Gastrocnemius medialis (tissue), 4 donors: ENCODE measurements around the gene DAPK3. TPM values are rescaled to one million over a fixed set of nuclear protein-coding genes. Genes with fewer than 3 reads are reported as not detected.
"Not testable (repeated sequence)": the region's sequence is repeated elsewhere in the genome, so short reads cannot be mapped to it uniquely, and the experiment has no call there.

Experiments
- ATAC-seq, 2 donors: fragments of 150-250 bp; one replicate each; pipeline ENCODE4 v1.9.1; 2016
- DNase-seq, 2 donors: peaks; one replicate each; pipeline ENCODE4 v3.0.0-alpha.2; 2019
- H3K27ac ChIP-seq, 4 donors: fragments of 200-600 bp; sonication (generic); 1 replicate in 1 of 4; 2 replicates in 3 of 4; pipeline ENCODE4 v1.5.1; 2016 to 2018; ENCODE audit warnings: mild to moderate bottlenecking in 2 of 4, moderate library complexity in 1 of 4
- H3K27me3 ChIP-seq, 3 donors: fragments of 200-600 bp; sonication (generic) in 2 of 3; 1 replicate in 1 of 3; 2 replicates in 2 of 3; pipeline versions ENCODE4 v1.5.1 to v1.6.0; 2016 to 2019; ENCODE audit warnings: mild to moderate bottlenecking in 1 of 3, moderate library complexity in 1 of 3
- H3K36me3 ChIP-seq, 2 donors: fragments of 200-600 bp; sonication (generic) in 1 of 2; one replicate each; pipeline ENCODE4 v1.5.1; 2017 to 2018
- H3K4me1 ChIP-seq, 2 donors: fragments of 200-600 bp; sonication (generic) in 1 of 2; one replicate each; pipeline ENCODE4 v1.5.1; 2016 to 2017; ENCODE audit warnings: mild to moderate bottlenecking in 2 of 2
- H3K4me3 ChIP-seq, 4 donors: fragments of 200-600 bp; sonication (generic) in 3 of 4; 1 replicate in 1 of 4; 2 replicates in 3 of 4; pipeline ENCODE4 v1.5.1; 2016 to 2019; ENCODE audit warnings: mild to moderate bottlenecking in 2 of 4
- H3K9me3 ChIP-seq, 3 donors: fragments of 200-600 bp; sonication (generic) in 2 of 3; 1 replicate in 1 of 3; 2 replicates in 2 of 3; pipeline ENCODE4 v1.5.1; 2016 to 2019
- CTCF ChIP-seq, 5 experiments: fragments of 450-650 bp in 3 of 5; fragments of 200-600 bp in 2 of 5; sonication (generic) in 2 of 5; IDR thresholded peaks in 4 of 5; conservative IDR thresholded peaks in 1 of 5; 1 replicate in 4 of 5; 2 replicates in 1 of 5; pipeline ENCODE4 v1.5.1; 2016 to 2019; ENCODE audit warnings: antibody characterized with exemption in 5 of 5, mild to moderate bottlenecking in 3 of 5, moderate library complexity in 3 of 5
- POLR2A ChIP-seq, 2 donors: fragments of 450-650 bp; IDR thresholded peaks; one replicate each; pipeline ENCODE4 v1.6.1; 2017; ENCODE audit warnings: antibody characterized with exemption in 2 of 2, mild to moderate bottlenecking in 2 of 2, moderate library complexity in 2 of 2
- in situ Hi-C, 4 donors: fragments of 200-750 bp; cut with MboI; loops; one replicate each; pipeline versions ENCODE4 v1.15.0 to v1.8.0; 2017; ENCODE audit warnings: low sequenced_read_pairs in 4 of 4
- intact Hi-C: fragments of 100-400 bp; cut with DNase I; formaldehyde crosslinking; loops from one replicate; pipeline ENCODE4 v1.15.1; 2023; ENCODE audit warnings: low total_unique reads
- total RNA-seq, 4 donors: library from RNA; depleted of rRNA; stranded (reverse); fragments of >200 nt; gene quantifications; one replicate each; pipeline versions ENCODE4 v1.1.0 to v1.2.3, GENCODE V29; 2016

Gene DAPK3
- total RNA-seq, 4 donors from 2014 or later, result 61.3 to 135 (median 115) TPM

DNA sequence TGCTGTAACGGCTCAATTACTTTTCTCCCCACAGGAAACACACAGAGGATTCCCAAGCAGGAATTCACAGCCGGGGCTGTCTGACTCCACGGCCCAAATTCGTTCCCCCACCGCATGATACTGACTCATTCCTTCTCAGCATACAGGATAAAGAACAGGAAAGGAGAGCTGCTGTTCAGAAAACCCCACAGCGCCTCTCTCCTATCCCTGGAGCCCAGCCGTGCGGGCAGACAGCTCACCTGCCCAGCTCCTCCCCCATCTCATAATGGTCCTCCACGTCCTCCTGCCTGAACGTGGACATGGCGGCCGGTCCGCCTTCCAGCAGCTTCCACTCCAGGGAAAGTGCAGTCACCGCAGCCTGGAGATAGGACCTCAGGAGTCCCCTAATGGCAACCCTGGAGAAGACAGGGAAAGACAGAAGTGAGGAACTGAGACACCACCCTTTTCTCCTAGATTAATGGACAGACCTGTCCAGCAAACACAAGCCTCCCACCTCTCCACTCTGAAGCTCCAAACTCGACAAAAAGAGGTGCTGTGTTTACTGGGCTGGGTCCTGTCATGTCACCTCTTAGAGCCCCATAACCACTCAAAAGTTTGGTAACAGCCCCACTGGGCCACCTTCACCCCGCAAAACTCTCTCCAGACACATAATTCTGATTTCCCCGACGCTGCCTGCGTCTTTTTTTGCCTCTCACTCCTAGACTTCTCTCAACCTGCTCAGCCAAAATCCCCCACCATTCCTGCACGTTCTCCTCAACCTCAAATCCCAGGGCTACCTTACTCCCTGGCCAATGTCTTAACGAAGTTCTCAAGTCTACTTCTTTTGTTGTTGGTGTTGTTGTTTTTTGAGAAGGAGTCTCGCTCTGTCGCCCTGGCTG, 1.2 kb downstream of the DAPK3 start:
- Histone ChIP-seq H3K36me3 (peaks cover 0 to 25% of the 10 kb centered on the region in 2 donors), H3K4me3 (peak overlapping the region; percentile 79 to 98 (median 90)), H3K27ac (peak overlapping the region; percentile 97 to 100 (median 98)), H3K4me1 (peaks cover 42% of the 10 kb centered on the region in 2 donors), H3K9me3 (no peaks in the 10 kb centered on the region), H3K27me3 (no peaks in the 10 kb centered on the region)
- ATAC-seq (peak; percentile 44 to 68), DNase-seq (peak; percentile 75 to 87)
- in situ Hi-C loops (no loop called here), intact Hi-C loops (loop anchor here (2.0 to 10.0 kb wide), 2 partner anchors 15 to 1805 kb away; partner anchors contain the start of gene DOT1L)
- TF ChIP-seq POLR2A (IDR thresholded peaks at IDR 0.05), result peak; percentile 71 to 85
- peak in 3 of 5 experiments; percentile 12 to 27 (median 14) for TF ChIP-seq CTCF (IDR thresholded peaks at IDR 0.05 in 4 of 5, conservative IDR thresholded peaks at IDR 0.05 in 1 of 5)

GRCh38 chr19:3968556-3969434, 2.1 kb downstream of the DAPK3 start:
- no peaks in the 10 kb centered on the region for H3K27me3 ChIP-seq
- DNase-seq (peak; percentile 82 to 93), ATAC-seq (peak; percentile 72 to 82)
- intact Hi-C loops, result loop anchor here (2.0 kb wide), 1 partner anchor 14 kb away; no protein-coding TSS in a partner anchor
- peak overlapping the region in 3 of 4 donors; percentile 1 to 92 (median 79) for H3K4me3 ChIP-seq
- TF ChIP-seq CTCF (IDR thresholded peaks at IDR 0.05 in 4 of 5, conservative IDR thresholded peaks at IDR 0.05 in 1 of 5), result no peak
- TF ChIP-seq POLR2A (IDR thresholded peaks at IDR 0.05), result peak in 1 of 2 donors; percentile 62
- H3K9me3 ChIP-seq, result no peaks in the 10 kb centered on the region
- H3K4me1 ChIP-seq, result peaks cover 42% of the 10 kb centered on the region in 2 donors
- H3K36me3 ChIP-seq, result peaks cover 0 to 34% of the 10 kb centered on the region in 2 donors
- in situ Hi-C loops, result no loop called here
- peak overlapping the region; percentile 97 to 100 (median 98) for H3K27ac ChIP-seq

GRCh38 chr19:3967983-3968382, 2.9 kb downstream of the DAPK3 start:
- Histone ChIP-seq H3K36me3 (peaks cover 0 to 42% of the 10 kb centered on the region in 2 donors), H3K4me1 (peaks cover 42% of the 10 kb centered on the region in 2 donors), H3K4me3 (peak overlapping the region in 1 of 4 donors; percentile 4), H3K27ac (peak overlapping the region; percentile 97 to 100 (median 98))
- ATAC-seq, H3K9me3 ChIP-seq, H3K27me3 ChIP-seq, DNase-seq, in situ Hi-C loops: not testable (repeated sequence)
- intact Hi-C loops, result loop anchor here (2.0 kb wide), 1 partner anchor 13 kb away; no protein-coding TSS in a partner anchor

DNA sequence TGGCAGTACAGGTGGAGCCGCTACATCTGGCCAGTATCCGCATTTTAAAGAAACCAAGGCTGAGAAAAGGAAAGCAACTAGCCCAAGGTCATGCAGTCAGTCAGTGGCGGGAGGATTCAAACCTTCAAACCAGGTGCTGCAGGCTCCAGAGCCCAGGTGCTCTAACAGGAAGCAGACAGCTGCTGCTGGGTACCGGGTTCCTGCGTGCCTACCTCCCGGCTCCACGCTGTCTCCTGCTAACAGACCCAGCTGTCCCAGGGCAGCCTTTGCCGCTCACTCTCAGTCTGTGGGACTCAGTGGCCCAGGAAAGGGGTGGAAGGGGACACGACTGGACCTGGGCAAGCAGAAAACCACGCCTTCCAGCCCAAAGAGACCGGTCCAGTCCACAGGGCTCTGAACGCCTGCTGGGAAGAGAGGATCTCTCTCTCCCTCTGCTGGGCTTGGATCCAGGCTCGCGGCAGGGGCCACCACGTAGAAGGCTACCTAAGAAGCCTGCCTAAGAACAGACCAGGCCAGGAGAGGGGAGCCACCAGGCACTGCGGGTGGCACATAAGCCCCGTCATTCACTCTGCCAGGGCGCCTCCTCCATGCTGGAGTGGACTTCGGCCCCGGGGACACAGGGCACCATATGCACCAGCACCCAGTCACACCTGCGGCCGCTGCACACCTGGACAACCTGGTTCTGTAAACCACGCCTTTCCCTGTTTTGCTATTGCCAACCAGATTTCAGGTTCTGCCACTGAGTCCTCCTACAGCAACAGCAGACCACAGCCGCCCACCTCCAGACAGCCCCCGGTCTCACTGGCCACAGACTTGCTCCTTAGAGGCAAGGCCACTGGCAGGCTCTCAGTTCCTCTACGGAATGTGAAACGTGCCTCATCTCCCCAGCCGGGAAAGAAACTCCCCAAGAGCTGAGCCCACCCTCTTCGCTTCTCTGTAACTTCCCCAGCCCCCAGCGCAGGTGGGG, 4.6 kb downstream of the DAPK3 start:
- no peak for DNase-seq
- Histone ChIP-seq H3K27me3 (no peaks in the 10 kb centered on the region), H3K27ac (peak overlapping the region; percentile 97 to 100 (median 98)), H3K4me3 (no peak overlapping the region), H3K36me3 (peaks cover 0 to 56% of the 10 kb centered on the region in 2 donors), H3K4me1 (peaks cover 41 to 42% of the 10 kb centered on the region in 2 donors), H3K9me3 (no peaks in the 10 kb centered on the region)
- TF ChIP-seq POLR2A (IDR thresholded peaks at IDR 0.05) (no peak), CTCF (IDR thresholded peaks at IDR 0.05 in 4 of 5, conservative IDR thresholded peaks at IDR 0.05 in 1 of 5) (no peak)
- intact Hi-C loops (no loop called here), in situ Hi-C loops (no loop called here)
- no peak for ATAC-seq
